Measurements from ENCODE around the gene S1PR3.

DNA sequence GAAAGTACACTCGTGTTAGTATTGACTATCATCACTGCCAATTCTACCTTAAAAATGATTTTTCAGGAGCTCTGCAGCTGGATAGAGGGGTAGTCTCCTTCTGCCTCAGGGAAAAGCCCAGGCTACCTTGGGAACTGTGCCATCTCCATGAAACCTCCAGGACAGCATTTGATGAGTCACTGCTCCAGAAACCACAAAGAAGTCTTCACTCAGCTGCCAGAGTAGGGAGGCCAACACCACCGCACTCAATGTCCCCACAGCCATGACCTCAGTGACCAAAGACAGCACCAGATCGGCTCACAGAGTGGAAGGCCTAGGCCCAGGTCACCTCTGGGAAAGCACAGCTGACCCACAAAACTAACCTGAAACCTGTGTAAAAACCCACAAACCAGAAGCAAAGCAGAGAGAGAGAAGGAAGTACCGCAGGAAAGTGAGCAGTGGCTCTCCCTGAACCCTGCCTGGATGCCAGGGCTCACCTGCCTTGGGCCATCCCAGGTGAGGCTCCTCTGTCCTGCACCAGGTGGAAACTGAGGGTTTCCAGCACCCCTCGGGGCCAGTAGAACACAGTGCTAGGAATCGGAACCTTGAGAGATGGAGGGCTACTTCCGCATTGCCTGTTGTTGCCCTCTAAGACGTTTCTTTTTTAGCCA lies 30.0 kb downstream of the S1PR3 start:
- TF ChIP-seq, protein P1, sequence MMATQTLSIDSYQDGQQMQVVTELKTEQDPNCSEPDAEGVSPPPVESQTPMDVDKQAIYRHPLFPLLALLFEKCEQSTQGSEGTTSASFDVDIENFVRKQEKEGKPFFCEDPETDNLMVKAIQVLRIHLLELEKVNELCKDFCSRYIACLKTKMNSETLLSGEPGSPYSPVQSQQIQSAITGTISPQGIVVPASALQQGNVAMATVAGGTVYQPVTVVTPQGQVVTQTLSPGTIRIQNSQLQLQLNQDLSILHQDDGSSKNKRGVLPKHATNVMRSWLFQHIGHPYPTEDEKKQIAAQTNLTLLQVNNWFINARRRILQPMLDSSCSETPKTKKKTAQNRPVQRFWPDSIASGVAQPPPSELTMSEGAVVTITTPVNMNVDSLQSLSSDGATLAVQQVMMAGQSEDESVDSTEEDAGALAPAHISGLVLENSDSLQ (IDR thresholded peaks at IDR 0.05): no peak
- TF ChIP-seq FOXA1 (IDR thresholded peaks at IDR 0.05) (no peak), FOXK2 (IDR thresholded peaks at IDR 0.05) (no peak), TARDBP (IDR thresholded peaks at IDR 0.05) (no peak), BHLHE40 (IDR thresholded peaks at IDR 0.05; ENCODE audit: borderline replicate concordance) (no peak)

Data from HEK293T (cell line).